VCaP (cell line): ENCODE data around the gene STYXL2.

ENCODE experiments used
- H3K27ac ChIP-seq: fragments of 450-650 bp; 2 replicates; pipeline ENCODE4 v1.5.1; 2017
- CTCF ChIP-seq: fragments of 450-650 bp; conservative IDR thresholded peaks from 2 replicates; pipeline ENCODE4 v1.5.1; 2017; ENCODE audit warnings: mild to moderate bottlenecking, moderate library complexity

The STYXL2 gene

GRCh38 chr1:167136806-167137205 lies 42.9 kb downstream of the STYXL2 start:
- no peak for TF ChIP-seq CTCF

GRCh38 chr1:167137332-167137781 lies 43.5 kb downstream of the STYXL2 start:
- no peak overlapping the region for H3K27ac ChIP-seq
- TF ChIP-seq CTCF = no peak

More at GRCh38 chr1:167136806-167137205, 42.9 kb downstream of the STYXL2 start:
- H3K27ac ChIP-seq = no peak overlapping the region

GRCh38 chr1:167137793-167138510 lies 44.1 kb downstream of the STYXL2 start:
- TF ChIP-seq CTCF = no peak
- H3K27ac ChIP-seq = no peak overlapping the region

GRCh38 chr1:167138703-167139102 lies 44.8 kb downstream of the STYXL2 start:
- TF ChIP-seq CTCF = no peak
- H3K27ac ChIP-seq = no peak overlapping the region

- no peak for TF ChIP-seq CTCF
Measured at GRCh38 chr1:167141963-167142362, 48.1 kb downstream of the STYXL2 start.

More at GRCh38 chr1:167141963-167142362, 48.1 kb downstream of the STYXL2 start:
- no peak overlapping the region for H3K27ac ChIP-seq
